Activated CD8-positive, alpha-beta T cell treated with anti-CD3 and anti-CD28 coated beads for 36 hours (primary cell): ENCODE measurements around the gene SLC25A11. TPM values are rescaled to one million over a fixed set of nuclear protein-coding genes. Genes with fewer than 3 reads are reported as not detected.
"Not testable (repeated sequence)": the region's sequence is repeated elsewhere in the genome, so short reads cannot be mapped to it uniquely, and the experiment has no call there.

Experiments
- ATAC-seq: fragments of 200-7000 bp; cut with Tn5 transposase; one replicate; pipeline ENCODE4 v1.10.0; 2021; ENCODE audit warnings: mild to moderate bottlenecking, moderate library complexity
- CTCF ChIA-PET: fragments of 350-600 bp; sonication (Branson Sonifier 250); formaldehyde crosslinking; loops from one replicate; lab custom pipeline; 2021; ENCODE audit warnings: antibody characterized with exemption; lab: Charles Lee
- POLR2A ChIA-PET: fragments of 350-600 bp; sonication (Branson Sonifier 250); formaldehyde crosslinking; loops from one replicate; lab custom pipeline; 2021; ENCODE audit warnings: antibody characterized with exemption; lab: Charles Lee
- DNase-seq: peaks from one replicate; pipeline ENCODE4 v3.0.0-alpha.2; 2020
- H3K27ac Mint-ChIP-seq: one replicate; pipeline ENCODE4 v1.8.0; 2021; ENCODE audit warnings: mild to moderate bottlenecking, mixed read lengths
- H3K27me3 Mint-ChIP-seq: one replicate; pipeline ENCODE4 v1.8.0; 2021; ENCODE audit warnings: mixed read lengths
- H3K36me3 Mint-ChIP-seq: one replicate; pipeline ENCODE4 v1.8.0; 2021; ENCODE audit warnings: low read depth, mixed read lengths
- H3K4me1 Mint-ChIP-seq: one replicate; pipeline ENCODE4 v1.8.0; 2021; ENCODE audit warnings: low read depth, mixed read lengths
- H3K4me3 Mint-ChIP-seq: one replicate; pipeline ENCODE4 v1.8.0; 2021; ENCODE audit warnings: mild to moderate bottlenecking, moderate library complexity, mixed read lengths
- H3K9me3 Mint-ChIP-seq: one replicate; pipeline ENCODE4 v1.8.0; 2021; ENCODE audit warnings: mixed read lengths
- intact Hi-C: fragments of 100-400 bp; cut with micrococcal nuclease; formaldehyde crosslinking; loops from one replicate; pipeline ENCODE4 v1.10.0; 2022
- total RNA-seq, 2 experiments: library from RNA; stranded (reverse); gene quantifications; one replicate each; pipeline ENCODE4 v1.2.3, GENCODE V29; 2021
- TF ChIP-seq, protein P1 (sequence below): fragments of 200-600 bp; IDR thresholded peaks from one replicate; pipeline ENCODE4 v1.8.0; 2022; ENCODE audit warnings: antibody characterized with exemption, mild to moderate bottlenecking

Gene SLC25A11
- total RNA-seq, 2 experiments from 2014 or later = 80.8 to 87.0 TPM

- H3K36me3 Mint-ChIP-seq = no peaks in the 10 kb centered on the region
- ChIA-PET CTCF (interaction anchor here (0.6 to 2.6 kb wide), 34 partner anchors 9 to 283 kb away, joined by 3 to 24 read pairs (median 4); partner anchors contain the start of genes C17orf107, ENO3, RNF167 and SLC25A11), POLR2A (interaction anchor here (0.7 to 2.7 kb wide), 9 partner anchors 8 to 205 kb away, joined by 3 to 7 read pairs (median 3); partner anchors contain the start of genes C17orf107, ENO3, PELP1 and RNF167)
- ATAC-seq (peak; percentile 98), DNase-seq (peak; percentile 88)
- peaks cover 8% of the 10 kb centered on the region for H3K4me1 Mint-ChIP-seq
- H3K27ac Mint-ChIP-seq = no peak overlapping the region
- no peaks in the 10 kb centered on the region for H3K27me3 Mint-ChIP-seq
- no peaks in the 10 kb centered on the region for H3K9me3 Mint-ChIP-seq
- TF ChIP-seq, protein P1, sequence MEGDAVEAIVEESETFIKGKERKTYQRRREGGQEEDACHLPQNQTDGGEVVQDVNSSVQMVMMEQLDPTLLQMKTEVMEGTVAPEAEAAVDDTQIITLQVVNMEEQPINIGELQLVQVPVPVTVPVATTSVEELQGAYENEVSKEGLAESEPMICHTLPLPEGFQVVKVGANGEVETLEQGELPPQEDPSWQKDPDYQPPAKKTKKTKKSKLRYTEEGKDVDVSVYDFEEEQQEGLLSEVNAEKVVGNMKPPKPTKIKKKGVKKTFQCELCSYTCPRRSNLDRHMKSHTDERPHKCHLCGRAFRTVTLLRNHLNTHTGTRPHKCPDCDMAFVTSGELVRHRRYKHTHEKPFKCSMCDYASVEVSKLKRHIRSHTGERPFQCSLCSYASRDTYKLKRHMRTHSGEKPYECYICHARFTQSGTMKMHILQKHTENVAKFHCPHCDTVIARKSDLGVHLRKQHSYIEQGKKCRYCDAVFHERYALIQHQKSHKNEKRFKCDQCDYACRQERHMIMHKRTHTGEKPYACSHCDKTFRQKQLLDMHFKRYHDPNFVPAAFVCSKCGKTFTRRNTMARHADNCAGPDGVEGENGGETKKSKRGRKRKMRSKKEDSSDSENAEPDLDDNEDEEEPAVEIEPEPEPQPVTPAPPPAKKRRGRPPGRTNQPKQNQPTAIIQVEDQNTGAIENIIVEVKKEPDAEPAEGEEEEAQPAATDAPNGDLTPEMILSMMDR = peak; percentile 80
- intact Hi-C loops = loop anchor here (10.0 kb wide), 1 partner anchor 156 kb away; no protein-coding TSS in a partner anchor
- H3K4me3 Mint-ChIP-seq = no peak overlapping the region
Measured at GRCh38 chr17:4908711-4909496, 30.9 kb downstream of the SLC25A11 start.

- peak; percentile 31 for DNase-seq
- Mint-ChIP-seq H3K27me3 (no peaks in the 10 kb centered on the region), H3K36me3 (no peaks in the 10 kb centered on the region), H3K4me3 (no peak overlapping the region), H3K9me3 (no peaks in the 10 kb centered on the region), H3K4me1 (peaks cover 12% of the 10 kb centered on the region), H3K27ac (no peak overlapping the region)
- intact Hi-C loops = loop anchor here (10.0 kb wide), 1 partner anchor 156 kb away; no protein-coding TSS in a partner anchor
- peak; percentile 11 for ATAC-seq
- ChIA-PET CTCF (interaction anchor here (0.6 to 2.6 kb wide), 27 partner anchors 9 to 283 kb away, joined by 3 to 24 read pairs (median 5); partner anchors contain the start of genes C17orf107, ENO3, RNF167 and SLC25A11), POLR2A (interaction anchor here (0.8 to 2.7 kb wide), 7 partner anchors 7 to 58 kb away, joined by 3 to 7 read pairs (median 3); partner anchors contain the start of genes C17orf107 and ENO3)
- TF ChIP-seq, protein P1 = no peak
Measured at GRCh38 chr17:4908301-4908700, 31.5 kb downstream of the SLC25A11 start.

DNA sequence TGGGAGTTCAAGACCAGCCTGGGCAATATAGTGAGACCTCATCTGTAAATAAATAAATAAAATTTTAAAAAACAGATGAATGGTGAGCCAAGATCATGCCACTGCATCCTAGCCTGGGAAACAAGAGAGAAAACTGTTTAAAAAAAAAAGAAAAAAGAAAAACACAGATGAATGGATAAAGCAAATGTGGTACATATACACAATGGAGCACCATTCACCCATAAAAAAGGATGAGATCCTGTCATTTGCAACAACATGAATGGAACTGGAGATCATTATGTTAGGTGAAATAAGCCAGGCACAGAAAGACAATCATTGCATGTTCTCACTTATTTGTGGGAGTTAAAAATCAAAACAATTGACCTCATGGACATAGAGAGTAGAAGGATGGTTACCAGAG is 33.2 kb downstream of the SLC25A11 start:
- ATAC-seq, H3K27ac Mint-ChIP-seq, H3K27me3 Mint-ChIP-seq, CTCF ChIA-PET, H3K4me3 Mint-ChIP-seq, H3K9me3 Mint-ChIP-seq, DNase-seq, H3K36me3 Mint-ChIP-seq, POLR2A ChIA-PET: not testable (repeated sequence)
- intact Hi-C loops = loop anchor here (10.0 kb wide), 1 partner anchor 158 kb away; no protein-coding TSS in a partner anchor
- H3K4me1 Mint-ChIP-seq = peaks cover 27% of the 10 kb centered on the region

- ATAC-seq (peak; percentile 52), DNase-seq (peak; percentile 91)
- TF ChIP-seq, protein P1 = peak; percentile 95
- ChIA-PET POLR2A (interaction anchor here (0.6 to 5.8 kb wide), 5 partner anchors 21 to 208 kb away, joined by 3 to 41 read pairs (median 5); partner anchors contain the start of genes PFN1, RNF167 and SLC25A11), CTCF (interaction anchor here (0.6 to 2.4 kb wide), 22 partner anchors 11 to 293 kb away, joined by 3 to 19 read pairs (median 4); partner anchors contain the start of genes PSMB6, RNF167, SLC25A11 and SPAG7)
- Mint-ChIP-seq H3K27ac (peak within 1 kb of the TSS; percentile 75), H3K9me3 (no peaks in the 10 kb centered on the region), H3K4me3 (peak within 1 kb of the TSS; percentile 34), H3K4me1 (peaks cover 34% of the 10 kb centered on the region), H3K27me3 (no peaks in the 10 kb centered on the region), H3K36me3 (peaks cover 14% of the 10 kb centered on the region)
- intact Hi-C loops = loop anchor here (10.0 kb wide), 1 partner anchor 162 kb away; no protein-coding TSS in a partner anchor
Measured at GRCh38 chr17:4903051-4903818, 36.6 kb downstream of the SLC25A11 start, which contains the start of gene CHRNE. TSS of gene CHRNE (minus strand) at chr17:4903098. CDS start at chr17:4903063, 35 bp downstream.
